ENCODE data around the gene TRAF1.

GRCh38 chr9:120919843-120920805, 6.5 kb downstream of the TRAF1 start:
- TF ChIP-seq CTCF (IDR thresholded peaks at IDR 0.05) (no peak), POLR2A (IDR thresholded peaks at IDR 0.05) (no peak)

All from tibial nerve (tissue), 3 donors.